Right kidney (tissue), 1 donor: ENCODE results near the gene PGBD5.

Source experiments
- DNase-seq: peaks from one replicate; pipeline ENCODE4 v3.0.0-alpha.2; 2016

PGBD5 gene

DNA sequence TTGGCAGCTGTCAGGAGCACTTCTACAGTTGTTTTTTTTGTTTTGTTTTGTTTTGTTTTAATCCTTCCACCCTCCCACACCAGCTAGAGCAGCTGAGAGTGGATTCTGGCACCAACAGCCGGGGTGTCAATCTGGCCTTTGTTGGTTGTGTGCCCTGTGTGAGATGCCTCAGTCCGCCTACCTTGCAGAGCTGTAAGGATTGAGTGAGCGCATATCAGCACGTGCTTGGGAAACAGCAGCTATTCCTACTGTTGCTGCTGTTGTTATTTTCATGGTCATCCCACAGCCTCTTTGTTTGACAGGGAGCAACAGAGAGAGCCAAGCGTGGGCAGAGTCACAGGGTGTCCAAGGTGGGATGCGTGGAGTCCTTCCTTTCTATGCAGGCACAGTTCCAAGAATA lies 50.4 kb downstream of the PGBD5 start:
- DNase-seq = no peak

DNA sequence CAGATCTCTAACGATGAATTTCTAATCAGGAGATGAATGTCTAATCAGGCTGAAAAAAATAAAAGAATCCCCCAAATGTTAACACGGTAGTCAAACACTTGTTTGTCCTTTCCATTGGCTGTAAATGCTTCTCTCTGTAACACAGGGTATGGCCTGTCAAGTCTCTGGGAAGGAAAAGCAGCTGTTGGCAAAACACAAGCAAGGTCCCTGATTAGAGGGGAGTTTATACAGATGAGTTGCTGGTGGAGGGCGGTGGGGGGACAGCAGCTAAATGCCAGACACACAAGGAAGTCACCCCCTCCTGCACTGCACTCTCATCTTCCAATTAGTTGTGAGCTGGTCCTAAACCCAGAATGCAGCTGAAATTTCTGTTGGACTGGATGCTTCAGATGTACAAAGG lies 51.0 kb downstream of the PGBD5 start:
- DNase-seq = no peak

DNA sequence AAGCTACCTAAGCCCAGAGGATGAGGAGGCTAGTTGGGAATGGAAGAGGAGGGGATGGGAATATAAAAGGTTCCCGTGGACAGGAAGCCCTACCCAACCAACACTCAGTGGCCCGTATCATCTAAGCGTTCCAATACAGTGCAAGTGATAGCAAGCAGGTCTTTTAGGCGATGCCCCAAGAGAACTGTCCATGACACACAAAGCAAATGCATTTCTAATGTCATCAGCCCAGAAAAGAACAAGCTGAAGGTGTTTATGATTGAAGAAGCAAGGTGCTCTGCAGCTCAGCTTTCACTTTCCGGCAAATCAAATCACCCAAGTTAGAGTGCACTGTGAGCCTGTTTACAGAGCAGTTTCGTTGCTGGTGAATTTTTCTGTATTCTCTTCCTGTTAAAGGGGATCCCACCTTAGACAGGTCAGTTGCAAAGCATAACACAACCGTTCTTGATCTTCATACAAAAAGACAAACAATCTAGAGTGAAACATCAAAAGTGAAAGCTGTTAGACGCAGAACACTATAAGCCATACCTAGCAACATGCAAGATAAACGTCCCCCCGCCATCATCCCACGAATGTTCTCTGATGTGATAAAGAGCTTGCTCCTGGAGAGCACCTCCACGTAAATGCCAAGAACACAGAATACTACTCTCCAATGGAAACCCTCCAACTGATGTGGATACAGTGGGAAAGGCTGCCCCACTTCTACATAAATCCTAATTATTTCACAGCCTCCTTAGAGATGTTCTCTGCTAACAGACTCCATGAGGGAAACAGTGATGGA lies 54.0 kb downstream of the PGBD5 start:
- no peak for DNase-seq

DNA sequence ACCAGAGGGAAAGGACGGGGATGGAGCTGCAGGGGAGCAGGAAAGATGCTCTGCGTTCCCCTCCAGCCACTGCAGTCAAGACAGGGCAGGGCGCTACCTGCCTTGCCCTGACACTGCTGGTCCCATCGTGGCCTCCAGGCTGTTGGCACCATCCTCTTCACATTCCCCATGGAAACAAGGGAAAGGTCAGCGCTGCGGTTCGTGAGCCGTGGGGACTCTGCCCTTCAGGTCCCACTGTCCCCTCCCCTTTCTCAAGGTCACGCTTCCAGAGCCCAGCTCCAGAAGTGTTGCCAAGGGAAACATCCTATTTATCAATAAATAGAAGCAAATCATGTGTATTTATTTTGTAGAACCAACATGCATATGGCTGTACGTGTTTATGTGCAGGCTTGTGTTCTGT lies 56.0 kb downstream of the PGBD5 start:
- DNase-seq = no peak

DNA sequence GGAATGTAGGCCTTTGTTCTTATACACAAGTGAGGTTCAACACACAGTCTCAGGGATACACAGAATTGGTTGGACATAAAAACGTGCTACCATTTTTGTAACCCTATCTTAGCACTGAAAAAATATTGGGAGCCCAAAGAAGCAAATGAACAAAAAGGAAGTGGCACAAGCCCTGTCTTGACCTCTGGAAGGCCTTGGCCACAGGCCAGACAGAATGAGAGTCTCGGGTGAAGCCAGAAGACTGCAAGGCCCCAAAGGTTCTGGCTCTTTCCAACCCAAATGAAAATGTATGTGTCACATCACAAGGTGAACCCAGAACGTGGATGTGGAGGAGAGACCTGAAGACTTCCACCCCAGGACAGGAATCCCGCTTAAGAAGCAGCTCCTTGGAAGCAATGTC lies 57.3 kb downstream of the PGBD5 start:
- no peak for DNase-seq

DNA sequence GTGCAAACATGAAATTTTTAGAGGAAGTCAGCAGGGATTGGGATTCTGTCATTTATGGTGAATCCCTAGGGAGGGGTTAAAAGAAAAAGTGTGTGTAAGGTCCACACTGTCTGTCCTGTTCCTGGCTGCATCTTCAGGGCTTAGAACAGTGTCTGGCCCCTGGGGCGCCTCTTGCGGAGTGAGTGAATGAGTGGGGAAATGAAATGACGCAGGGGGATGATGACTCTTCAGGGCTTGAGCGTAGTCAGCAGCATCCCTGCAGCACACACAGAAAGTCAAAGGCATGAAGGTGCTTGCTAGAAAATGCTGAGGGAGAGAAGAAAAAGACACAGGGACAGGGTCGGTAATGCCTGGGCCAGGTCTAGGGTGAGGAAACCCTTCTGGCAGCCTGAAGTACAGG lies 57.8 kb downstream of the PGBD5 start:
- no peak for DNase-seq

DNA sequence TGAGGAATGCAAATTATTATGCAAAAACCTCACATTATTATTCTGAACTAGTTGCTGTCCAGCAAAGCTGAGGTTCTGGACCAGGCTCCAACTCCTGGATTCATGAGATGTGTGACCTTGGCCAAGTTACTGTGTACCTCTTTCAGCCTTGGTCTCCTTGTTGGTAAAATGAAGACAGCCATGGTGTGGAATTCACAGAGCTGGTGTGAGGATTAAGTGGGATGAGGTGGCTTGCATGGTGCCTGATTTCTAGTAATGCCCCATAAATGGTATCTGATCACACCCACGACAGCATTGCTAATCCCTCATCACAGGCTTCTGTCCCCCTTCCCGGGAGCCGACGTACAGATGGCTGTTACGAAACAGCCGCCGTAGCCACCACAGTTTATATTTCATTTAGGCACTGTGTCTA lies 59.6 kb downstream of the PGBD5 start:
- no peak for DNase-seq

DNA sequence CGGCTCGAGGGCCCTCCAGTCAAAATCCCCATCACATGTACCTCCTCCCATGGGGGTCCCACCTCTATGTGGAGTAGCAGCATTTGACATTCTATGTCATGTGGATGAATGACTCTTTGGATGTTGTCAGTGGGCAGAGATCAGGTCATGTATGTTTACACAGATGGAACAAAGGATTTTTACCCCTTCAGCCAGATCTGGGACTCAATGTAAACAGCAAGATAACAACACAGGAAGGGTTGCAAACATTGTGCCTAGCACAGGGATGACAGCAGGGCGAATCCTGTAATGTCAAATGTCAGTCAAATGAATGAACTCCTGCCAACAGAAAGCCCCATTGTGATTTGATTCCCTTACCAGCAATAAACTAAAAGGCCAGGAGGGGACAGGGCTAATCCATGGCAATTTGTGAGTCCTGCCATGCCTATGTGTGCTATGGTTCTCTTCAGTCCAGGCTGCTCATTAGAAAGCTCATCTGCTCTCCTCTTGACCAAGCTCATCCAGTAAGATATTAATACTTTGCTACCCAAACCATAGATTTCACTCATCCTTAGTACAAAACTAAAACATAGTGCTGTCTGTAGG lies 60.3 kb downstream of the PGBD5 start:
- no peak for DNase-seq

DNA sequence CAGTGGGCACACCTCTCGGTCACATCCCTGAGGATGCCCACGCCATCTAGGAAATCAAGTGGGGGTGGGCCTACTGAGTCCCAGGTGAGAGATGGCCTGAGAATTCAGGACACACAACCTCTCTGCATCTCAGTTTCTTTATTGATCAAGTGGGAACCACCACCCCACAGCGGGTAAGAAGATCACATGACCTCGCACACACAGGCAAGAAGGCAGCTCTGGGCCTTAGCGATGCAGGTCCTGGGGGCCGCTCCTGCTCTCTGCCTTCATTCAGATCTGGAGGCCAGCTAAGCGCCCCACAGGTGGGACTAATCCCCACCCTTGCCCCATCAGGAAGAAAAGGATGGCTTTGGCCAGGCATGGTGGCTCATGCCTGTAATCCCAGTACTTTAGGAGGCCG lies 63.2 kb downstream of the PGBD5 start:
- DNase-seq = no peak

DNA sequence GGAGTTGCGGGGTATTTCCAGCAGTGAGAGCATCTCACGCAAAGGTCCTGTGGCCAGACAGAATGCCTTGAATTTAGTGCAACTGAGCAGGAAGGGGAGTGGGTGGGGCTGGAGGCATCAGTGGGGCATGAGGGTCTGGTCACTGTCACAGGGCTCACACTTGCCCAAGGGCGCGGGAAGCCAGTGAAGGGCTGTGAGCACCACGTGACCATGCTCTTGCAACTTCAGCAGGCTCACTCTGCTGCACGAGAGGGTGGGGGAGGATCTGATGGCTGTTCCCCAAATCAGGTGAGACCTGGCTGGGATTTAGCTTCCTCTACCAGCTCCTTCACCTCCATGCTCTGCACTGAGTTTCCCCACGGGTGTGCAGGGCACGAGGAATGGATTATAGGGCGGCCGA lies 64.2 kb downstream of the PGBD5 start:
- DNase-seq = no peak

DNA sequence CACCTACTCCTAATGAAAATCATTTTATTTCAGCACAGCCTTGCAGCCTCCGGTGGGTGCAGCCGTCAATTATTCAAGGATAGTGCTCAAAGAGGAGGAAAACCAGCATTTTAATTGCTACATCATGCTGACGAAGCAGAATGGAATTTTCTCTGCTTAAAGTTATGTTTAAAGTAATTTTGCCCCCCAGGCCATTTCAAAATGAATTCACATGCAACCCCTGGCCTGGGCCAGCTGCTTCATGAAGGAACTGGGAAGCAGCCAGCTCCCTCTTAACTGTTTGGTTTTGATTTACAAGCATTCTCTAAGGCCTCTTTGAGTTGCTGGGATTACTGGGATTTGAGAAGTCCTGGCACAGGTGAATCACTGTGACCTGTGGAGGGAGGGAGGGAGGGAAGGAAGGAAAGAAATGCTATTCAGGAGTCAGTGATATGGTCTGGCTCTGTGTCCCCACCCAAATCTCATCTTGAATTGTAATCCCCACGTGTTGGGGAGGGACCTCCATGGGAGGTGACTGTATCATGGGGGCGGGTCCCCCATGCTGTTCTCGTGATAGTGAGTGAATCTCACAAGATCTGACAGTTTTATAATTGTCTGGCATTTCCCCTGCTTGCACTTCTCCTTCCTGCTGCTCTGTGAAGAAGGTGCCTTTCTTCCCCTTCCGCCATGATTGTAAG lies 66.0 kb downstream of the PGBD5 start:
- DNase-seq = no peak

DNA sequence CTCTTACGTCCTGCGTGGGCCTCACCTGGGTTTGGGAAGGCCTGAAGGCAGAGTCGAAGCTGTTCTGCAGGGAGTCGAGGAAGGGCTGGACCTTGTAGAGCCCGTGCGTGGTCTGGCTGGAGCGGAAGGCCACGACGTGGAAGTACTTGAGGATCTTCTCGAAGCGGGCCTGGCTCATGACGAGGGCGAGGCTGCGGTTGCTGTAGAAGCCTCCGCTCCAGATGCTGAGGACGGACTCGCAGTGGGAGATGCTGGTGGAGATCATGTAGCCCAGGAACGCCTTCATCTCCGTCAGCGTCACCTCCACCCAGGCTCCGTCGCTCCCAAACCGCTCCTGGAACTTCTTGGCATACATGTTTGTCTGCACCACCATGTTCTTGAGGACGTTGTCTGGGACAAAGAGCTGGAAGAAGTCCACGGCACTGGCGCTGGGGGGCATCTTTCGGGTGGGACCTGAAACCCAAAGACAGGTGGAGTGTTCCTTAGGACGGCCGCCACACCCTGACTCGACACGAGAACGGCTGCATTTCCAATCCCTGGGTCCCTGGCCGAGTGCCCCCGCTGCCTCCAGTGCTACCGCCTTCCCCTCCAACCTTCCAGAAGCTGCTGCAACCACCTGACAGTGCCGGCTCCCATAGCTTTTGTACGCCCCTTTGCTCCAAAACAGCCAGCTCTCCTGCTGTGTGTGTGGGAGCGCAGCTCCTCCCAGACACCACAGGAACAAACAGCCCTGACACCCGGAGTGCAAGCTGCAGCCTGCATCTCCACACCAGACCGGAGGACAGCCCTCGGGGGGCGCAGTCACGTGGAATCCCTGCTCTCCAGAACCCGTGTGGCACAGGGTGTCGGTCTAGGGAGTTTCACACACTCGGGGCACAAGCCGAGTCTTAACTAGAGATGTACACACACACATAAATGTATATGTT lies 69.0 kb downstream of the PGBD5 start:
- no peak for DNase-seq

DNA sequence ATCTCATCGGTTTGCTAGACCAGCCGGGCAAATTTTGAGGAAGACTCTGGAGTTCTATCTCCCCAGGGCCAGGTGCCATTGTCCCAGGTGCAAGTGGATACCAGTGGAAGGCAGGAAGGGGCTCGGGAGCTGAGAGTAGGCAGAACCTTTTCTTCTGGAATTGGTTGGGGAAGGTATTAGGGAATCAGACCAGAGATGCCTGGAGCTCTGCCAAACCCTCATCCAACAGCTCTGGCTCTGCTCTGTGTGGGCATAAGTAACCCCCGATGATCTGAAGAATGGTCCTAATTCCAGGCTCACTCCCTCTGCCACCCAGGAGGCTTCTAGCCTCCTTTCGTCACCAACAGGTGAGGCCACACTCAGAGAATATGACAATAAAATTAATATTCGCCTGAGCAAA lies 69.9 kb downstream of the PGBD5 start:
- no peak for DNase-seq

DNA sequence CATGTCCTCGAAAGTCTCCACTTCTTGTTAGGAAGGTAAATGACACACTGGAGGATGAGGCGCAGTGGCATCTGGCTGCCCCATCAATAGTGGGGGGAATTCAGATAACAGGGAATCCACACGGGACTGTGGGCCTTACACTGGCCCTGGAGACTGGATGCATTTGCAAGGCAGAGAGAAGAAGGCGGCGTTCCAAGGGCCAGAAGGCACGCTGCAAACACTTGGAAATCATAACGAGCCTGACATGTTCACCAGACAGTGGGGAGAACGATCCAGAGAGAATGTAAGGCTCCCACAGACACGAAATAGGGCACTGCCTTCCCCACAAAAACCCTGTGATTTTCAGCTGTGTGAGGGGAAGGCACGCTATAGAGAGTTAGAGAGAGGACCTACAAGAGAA lies 70.5 kb downstream of the PGBD5 start:
- no peak for DNase-seq

DNA sequence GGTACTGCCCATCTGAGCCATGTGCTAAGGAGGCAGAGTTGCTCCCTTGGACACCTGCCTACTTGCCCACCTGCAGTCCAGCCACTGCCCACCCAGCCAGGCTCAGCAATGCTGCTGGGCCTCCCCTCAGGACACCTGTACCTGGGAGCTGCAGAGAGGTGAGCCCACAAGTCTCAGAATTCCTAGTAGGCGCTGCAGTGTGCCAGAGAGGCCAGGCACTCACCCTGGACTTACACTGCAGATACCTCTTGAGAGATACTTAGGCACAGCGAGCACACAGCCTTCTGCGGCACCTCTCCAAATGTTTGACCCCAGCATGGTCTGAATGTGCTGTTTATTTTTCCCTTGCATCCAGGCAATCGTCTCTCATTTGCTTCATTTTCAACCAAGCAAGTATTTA lies 71.0 kb downstream of the PGBD5 start:
- no peak for DNase-seq

DNA sequence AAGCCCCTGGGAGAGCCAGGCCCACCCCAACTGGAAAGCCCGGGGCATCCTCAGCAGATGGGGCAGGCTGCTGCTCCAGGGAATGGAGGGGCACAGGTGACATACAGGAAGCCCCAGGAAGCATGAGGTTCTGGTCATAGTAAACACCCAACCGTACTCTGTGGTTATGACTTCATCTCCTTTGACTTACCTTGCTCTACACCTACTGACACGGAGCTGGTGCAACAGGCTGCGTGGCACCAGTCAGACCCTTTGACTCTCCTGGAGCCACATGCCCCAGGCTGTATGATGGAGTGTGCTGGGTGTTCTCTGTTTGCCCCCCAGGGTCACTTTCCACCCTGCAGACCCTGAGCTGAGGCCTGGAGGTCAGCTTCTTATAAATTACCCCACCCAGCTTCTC lies 72.1 kb downstream of the PGBD5 start:
- no peak for DNase-seq

DNA sequence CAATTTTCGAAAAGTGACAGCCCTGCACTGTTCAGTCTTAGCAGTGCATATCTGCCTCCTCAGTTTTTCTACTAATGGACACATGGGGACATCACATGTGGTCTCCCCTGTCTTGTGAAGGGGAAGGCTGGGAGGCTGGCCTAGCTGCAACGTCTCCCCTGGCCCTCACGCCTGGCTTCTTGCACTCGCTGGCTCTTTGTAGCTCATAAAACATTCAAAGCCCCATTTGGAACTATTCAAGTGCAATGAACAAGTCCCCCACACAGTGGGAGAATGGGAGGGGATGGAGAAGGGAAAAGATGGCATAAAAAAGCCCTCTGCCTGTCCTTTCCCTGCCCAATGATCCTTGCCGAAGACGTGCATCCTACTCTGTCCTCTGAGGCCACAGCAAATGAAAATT lies 73.6 kb downstream of the PGBD5 start:
- no peak for DNase-seq

DNA sequence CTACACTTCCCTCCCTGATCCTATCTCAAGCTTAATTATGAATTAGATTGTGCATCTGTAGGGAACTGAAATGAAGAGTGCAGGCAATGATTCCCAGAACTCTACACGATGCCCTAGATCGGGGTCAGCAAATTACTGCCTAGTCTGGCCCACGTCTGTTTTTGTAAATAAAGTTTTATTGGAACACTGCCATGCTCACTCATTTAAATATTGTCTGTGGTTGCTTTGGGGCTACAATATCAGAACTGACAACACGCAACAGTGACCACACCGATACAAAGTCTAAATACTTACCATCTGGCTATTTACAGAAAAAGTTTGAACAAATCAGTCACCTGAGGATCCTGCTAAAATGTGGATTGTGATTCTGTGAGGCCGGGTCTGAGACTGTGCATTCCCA lies 74.1 kb downstream of the PGBD5 start:
- no peak for DNase-seq

DNA sequence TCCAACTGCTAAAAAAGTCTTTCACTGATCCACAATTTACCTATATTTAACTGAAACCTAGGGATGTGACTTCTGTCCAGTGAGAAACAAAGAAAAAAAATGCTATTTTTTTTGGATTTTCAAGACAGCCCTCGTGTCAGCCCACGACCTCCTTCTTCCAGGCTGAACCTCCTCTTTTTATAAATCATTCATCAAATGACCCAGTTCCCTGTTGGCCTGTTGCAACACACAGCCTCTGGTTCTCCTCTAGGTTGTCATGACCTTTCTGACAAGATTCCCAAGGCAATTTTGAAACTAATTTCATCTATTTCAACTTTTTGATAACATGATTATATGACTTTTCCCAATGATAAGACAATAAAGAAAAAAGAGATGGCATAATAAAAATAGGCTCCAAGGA lies 74.6 kb downstream of the PGBD5 start:
- DNase-seq = no peak

DNA sequence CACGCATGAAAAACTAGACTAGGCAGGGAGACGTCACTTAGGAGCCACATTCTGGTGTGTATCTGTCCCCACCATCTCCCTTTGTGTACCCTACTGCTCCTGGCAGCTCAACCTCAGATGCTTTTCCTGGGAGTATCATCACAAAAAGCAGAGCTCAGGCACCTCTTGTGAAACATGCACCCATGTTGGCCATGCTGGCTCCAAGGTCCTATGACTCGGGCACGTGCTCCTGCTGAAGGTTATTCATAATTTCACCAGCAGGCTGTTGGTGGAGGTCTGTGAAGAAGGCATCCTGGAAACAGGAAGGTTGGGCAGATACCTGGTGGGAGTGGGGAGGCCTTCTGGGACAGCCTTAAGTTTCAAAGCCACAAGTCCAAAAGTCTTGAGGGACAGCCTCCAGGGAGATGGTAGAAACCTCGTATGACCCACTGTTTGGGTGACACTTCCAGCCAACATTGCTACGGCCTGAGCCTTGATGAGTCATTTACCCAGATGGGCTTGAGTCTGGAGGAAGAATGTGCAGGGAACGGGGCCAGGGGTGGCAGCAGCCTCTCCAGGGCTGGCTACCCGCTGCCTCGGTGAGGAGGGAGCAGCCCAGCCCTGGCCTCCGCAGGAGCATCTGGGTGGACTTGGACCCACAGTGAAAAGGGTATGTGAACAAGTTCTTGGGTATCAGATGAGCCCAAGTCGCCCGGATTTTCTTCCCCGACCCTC lies 75.8 kb downstream of the PGBD5 start:
- no peak for DNase-seq

DNA sequence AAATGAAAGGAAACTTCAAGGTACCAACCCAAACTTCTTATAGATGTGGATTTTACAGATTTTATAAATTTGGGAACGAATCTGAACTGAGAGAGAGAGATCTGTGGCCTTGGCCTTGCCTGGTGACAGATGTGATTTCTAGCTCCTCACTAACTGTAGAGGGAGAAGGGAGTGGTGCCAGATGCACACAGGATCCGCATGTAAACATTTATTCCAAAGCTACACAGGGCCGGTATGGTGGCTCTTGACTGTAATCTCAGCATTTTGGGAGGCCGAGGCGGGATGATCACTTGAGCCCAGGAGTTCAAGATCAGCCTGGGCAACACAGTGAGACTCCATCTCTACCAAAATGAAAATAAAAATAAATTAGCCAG lies 77.1 kb downstream of the PGBD5 start:
- no peak for DNase-seq

DNA sequence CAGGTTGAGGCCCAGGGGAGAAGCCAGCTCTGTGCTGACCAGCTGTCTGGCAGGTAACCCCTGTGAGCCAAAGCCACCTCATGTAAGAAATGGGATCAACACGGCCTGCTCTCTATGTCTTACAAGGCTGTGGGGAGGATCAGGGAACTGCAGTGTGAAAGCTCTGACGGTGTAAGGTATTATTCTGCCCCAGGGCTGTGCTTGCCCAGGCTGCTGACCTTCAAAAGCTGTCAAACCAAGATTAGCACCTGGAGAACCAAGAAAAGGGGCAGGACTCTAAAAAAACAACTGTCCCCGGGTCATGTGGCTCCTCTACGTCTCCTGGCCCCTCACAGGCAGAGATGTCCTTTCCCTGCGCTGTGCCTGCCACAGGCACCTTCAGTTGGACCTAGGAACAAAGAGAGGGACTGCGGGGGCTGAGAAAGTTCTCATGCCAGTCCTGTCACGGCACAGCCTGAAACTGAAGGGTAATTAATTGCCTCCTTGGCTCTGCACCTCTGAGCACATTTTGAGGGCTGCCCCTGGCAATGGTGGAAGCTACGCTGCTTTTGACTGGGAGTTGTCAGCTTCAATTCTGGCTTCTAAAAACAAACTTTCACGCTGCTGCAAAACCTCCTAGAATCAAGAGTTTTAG lies 77.6 kb downstream of the PGBD5 start:
- DNase-seq = no peak
